HepG2 (cell line): ENCODE results near the gene CCDC148. TPM values are rescaled to one million over a fixed set of nuclear protein-coding genes. Genes with fewer than 3 reads are reported as not detected.

Experiments
- ATAC-seq: fragments of 200-7000 bp; cut with Tn5 transposase; 3 replicates; pipeline ENCODE4 v1.9.1; 2020; ENCODE audit warnings: mild to moderate bottlenecking, moderate library complexity
- BruUV-seq: library from RNA; stranded (reverse); fragments of 400-500 nt; replicated peaks from 2 replicates; lab custom pipeline; 2021; lab: Mats Ljungman, UMichigan
- CTCF ChIA-PET: fragments of 300-600 bp; formaldehyde crosslinking; extraction: SDS; loops from one replicate; lab custom pipeline; 2021; ENCODE audit warnings: low total read pairs, inconsistent platforms, low intra/inter-chr PET ratio; lab: Yijun Ruan, JAX
- POLR2A ChIA-PET: fragments of 350-600 bp; sonication (Branson Sonifier 250); formaldehyde crosslinking; loops from one replicate; lab custom pipeline; 2020; ENCODE audit warnings: antibody characterized with exemption, inconsistent platforms; lab: Yijun Ruan, JAX
- DNase-seq: peaks from one replicate; pipeline ENCODE4 v3.0.0-alpha.2; 2015; ENCODE audit warnings: low spot score
- FAIRE-seq: peaks from 3 replicates; lab custom pipeline; 2011; peaks lifted over from hg19 to GRCh38; lab: Jason Lieb, UNC
- H2AFZ ChIP-seq: one replicate; pipeline ENCODE4 v1.6.1; 2011; ENCODE audit warnings: low read length, inconsistent platforms
- H3K27ac ChIP-seq: fragments of 300-600 bp; 3 replicates; pipeline ENCODE4 v1.8.0; 2011; ENCODE audit warnings: mixed run types, mild to moderate bottlenecking, mixed read lengths, low read length, inconsistent platforms; ENCODE audit not compliant: insufficient read depth; ENCODE audit errors: extremely low read length
- H3K27me3 ChIP-seq, 2 experiments: fragments of 200-600 bp in 1 of 2; 2 replicates in 1 of 2; 3 replicates in 1 of 2; pipeline versions ENCODE4 v1.6.0 to v1.8.0; 2011; ENCODE audit warnings: low read length in 2 of 2, mild to moderate bottlenecking in 2 of 2, moderate library complexity in 2 of 2, inconsistent platforms in 1 of 2; ENCODE audit not compliant: insufficient read depth in 2 of 2, control insufficient read depth in 1 of 2
- H3K36me3 ChIP-seq, 2 experiments: fragments of 200-600 bp in 1 of 2; replicated peaks in 1 of 2; 2 replicates in 1 of 2; 3 replicates in 1 of 2; pipeline versions ENCODE4 v1.5.1 to v1.8.0; 2011; ENCODE audit warnings: low read length in 2 of 2, inconsistent platforms in 1 of 2; ENCODE audit not compliant: insufficient read depth in 2 of 2, control insufficient read depth in 1 of 2
- H3K4me1 ChIP-seq: 2 replicates; pipeline ENCODE4 v1.5.1; 2012; ENCODE audit warnings: low read length, inconsistent platforms; ENCODE audit not compliant: insufficient read depth
- H3K4me2 ChIP-seq: 2 replicates; pipeline ENCODE4 v1.6.0; 2011; ENCODE audit warnings: low read depth, low read length, inconsistent platforms
- H3K4me3 ChIP-seq, 3 experiments: fragments of 200-600 bp in 1 of 3; sonication (generic), shearing (Covaris generic) in 1 of 3; replicated peaks in 1 of 3; 2 replicates each; pipeline ENCODE4 v1.5.1; 2011 to 2016; ENCODE audit warnings: low read length in 3 of 3, inconsistent platforms in 2 of 3, low read depth in 2 of 3, mild to moderate bottlenecking in 2 of 3, control low read depth in 1 of 3, mixed read lengths in 1 of 3; ENCODE audit not compliant: insufficient read depth in 1 of 3
- H3K79me2 ChIP-seq: one replicate; pipeline ENCODE4 v1.6.1; 2011; ENCODE audit warnings: low read length, inconsistent platforms; ENCODE audit not compliant: insufficient read depth
- H3K9ac ChIP-seq: 2 replicates; pipeline ENCODE4 v1.6.0; 2011; ENCODE audit warnings: mild to moderate bottlenecking, low read depth, low read length, inconsistent platforms; ENCODE audit not compliant: insufficient read depth
- H3K9me3 ChIP-seq: 2 replicates; pipeline ENCODE4 v1.5.1; 2012; ENCODE audit warnings: mild to moderate bottlenecking, low read length
- H4K20me1 ChIP-seq: 2 replicates; pipeline ENCODE4 v1.6.0; 2011; ENCODE audit warnings: inconsistent platforms, mild to moderate bottlenecking, low read length, moderate library complexity; ENCODE audit not compliant: insufficient read depth
- AHR ChIP-seq: IDR thresholded peaks from 2 replicates; pipeline ENCODE4 v1.6.1; 2018; ENCODE audit warnings: missing genetic modification reagents, missing compliant biosample characterization
- ATF2 ChIP-seq: sonication (generic); formaldehyde crosslinking; IDR thresholded peaks from 2 replicates; pipeline ENCODE4 v1.4.0; 2020; ENCODE audit warnings: missing genetic modification reagents
- E2F2 ChIP-seq: sonication (generic); formaldehyde crosslinking; IDR thresholded peaks from 2 replicates; pipeline ENCODE4 v1.4.0; 2020; ENCODE audit warnings: missing genetic modification reagents, borderline replicate concordance
- KDM3A ChIP-seq: IDR thresholded peaks from 2 replicates; pipeline ENCODE4 v1.6.1; 2018; ENCODE audit warnings: low read depth, missing compliant biosample characterization
- NR2C2 ChIP-seq: sonication (generic); formaldehyde crosslinking; IDR thresholded peaks from 2 replicates; pipeline ENCODE4 v1.4.0; 2020; ENCODE audit warnings: missing genetic modification reagents, mild to moderate bottlenecking, moderate library complexity, borderline replicate concordance
- PHF5A ChIP-seq: IDR thresholded peaks from one replicate; pipeline ENCODE4 v1.6.1; 2018; ENCODE audit warnings: low read depth, missing genetic modification reagents; ENCODE audit not compliant: unreplicated experiment
- POLR2G ChIP-seq: fragments of 200-400 bp; formaldehyde crosslinking; IDR thresholded peaks from 2 replicates; pipeline ENCODE4 v1.6.1; 2018; ENCODE audit warnings: mild to moderate bottlenecking, low read depth, low read length, moderate library complexity
- RBAK ChIP-seq: sonication (generic); formaldehyde crosslinking; IDR thresholded peaks from 2 replicates; pipeline ENCODE4 v1.5.1; 2020; ENCODE audit warnings: mild to moderate bottlenecking, missing genetic modification reagents
- RFX3 ChIP-seq: IDR thresholded peaks from 2 replicates; pipeline ENCODE4 v1.6.1; 2016; ENCODE audit warnings: missing biosample characterization, missing genetic modification reagents
- ZFP36 ChIP-seq: fragments of 150-350 bp; IDR thresholded peaks from 2 replicates; pipeline ENCODE4 v1.6.1; 2018; ENCODE audit warnings: borderline replicate concordance, low read length, low read depth; ENCODE audit not compliant: partially characterized antibody
- ZNF17 ChIP-seq: sonication (generic); formaldehyde crosslinking; IDR thresholded peaks from 2 replicates; pipeline ENCODE4 v1.5.0; 2020; ENCODE audit warnings: mild to moderate bottlenecking, missing genetic modification reagents
- ZNF3 ChIP-seq: IDR thresholded peaks from 2 replicates; pipeline ENCODE4 v1.7.0; 2017; ENCODE audit warnings: inconsistent platforms
- ZNF317 ChIP-seq: sonication (generic); formaldehyde crosslinking; IDR thresholded peaks from 2 replicates; pipeline ENCODE4 v1.5.0; 2020; ENCODE audit warnings: mild to moderate bottlenecking, missing genetic modification reagents
- ZNF577 ChIP-seq: sonication (generic); formaldehyde crosslinking; IDR thresholded peaks from 2 replicates; pipeline ENCODE4 v1.4.0; 2020; ENCODE audit warnings: mild to moderate bottlenecking, low read depth, missing genetic modification reagents, borderline replicate concordance
- ZNF615 ChIP-seq: sonication (generic); formaldehyde crosslinking; IDR thresholded peaks from 2 replicates; pipeline ENCODE4 v1.5.0; 2020; ENCODE audit warnings: mild to moderate bottlenecking, missing genetic modification reagents, borderline replicate concordance
- ZNF781 ChIP-seq: sonication (generic); formaldehyde crosslinking; IDR thresholded peaks from 2 replicates; pipeline ENCODE4 v1.5.1; 2020; ENCODE audit warnings: borderline replicate concordance, mild to moderate bottlenecking, missing genetic modification reagents; ENCODE audit errors: not compliant biosample characterization
- ZNF839 ChIP-seq: sonication (generic); formaldehyde crosslinking; IDR thresholded peaks from 2 replicates; pipeline ENCODE4 v1.4.0; 2020; ENCODE audit warnings: missing genetic modification reagents, mild to moderate bottlenecking, borderline replicate concordance
- ZSCAN21 ChIP-seq: sonication (generic); formaldehyde crosslinking; IDR thresholded peaks from 2 replicates; pipeline ENCODE4 v1.8.0; 2022; ENCODE audit warnings: mild to moderate bottlenecking, missing genetic modification reagents, moderate library complexity, borderline replicate concordance
- WGBS: methylation state at CpG from one replicate; pipeline ENCODE4 v1.1.6; 2017; ENCODE audit warnings: low lambda C conversion rate; 5-methylcytosine and 5-hydroxymethylcytosine counted together
- in situ Hi-C: cut with HindIII; loops from 2 replicates; pipeline ENCODE4 v1.10.0; 2017; ENCODE audit warnings: low pct_unique_long_range_greater_than_20kb; ENCODE audit not compliant: extremely low pct_ligation_motif_present
- intact Hi-C: fragments of 100-400 bp; cut with micrococcal nuclease; formaldehyde crosslinking; loops from one replicate; pipeline ENCODE4 v1.10.0; 2022; ENCODE audit not compliant: unreplicated experiment
- polyA plus RNA-seq, 8 experiments: library from polyadenylated mRNA; depleted of rRNA in 3 of 8; stranded (reverse) in 7 of 8; unstranded in 1 of 8; fragments of >200 nt; fragmentation: Illumina TruSeq in 4 of 8; extraction: Trizol in 4 of 8; gene quantifications; 2 replicates each; pipeline versions ENCODE4 v1.2.1 to v1.2.3, GENCODE V29; 2011 to 2016; ENCODE audit warnings: low read depth in 4 of 8, missing spikeins in 1 of 8, mixed read lengths in 1 of 8; ENCODE audit not compliant: insufficient read depth in 1 of 8
- total RNA-seq, 5 experiments: library from RNA; depleted of rRNA; stranded (reverse); fragments of >200 nt; fragmentation: Illumina TruSeq; extraction: Trizol; gene quantifications; 2 replicates each; pipeline ENCODE4 v1.2.3, GENCODE V29; 2016; ENCODE audit warnings: low read depth in 1 of 5
- TF ChIP-seq, protein P1 (sequence below): sonication (generic); formaldehyde crosslinking; IDR thresholded peaks from 2 replicates; pipeline ENCODE4 v1.5.0; 2020; ENCODE audit warnings: missing genetic modification reagents

Gene CCDC148
- total and polyA plus RNA-seq, 2 of the 13 experiments (the other 11 are each of a cell fraction or from before 2014, with no cell fraction given), result 0.30 to 0.49 TPM

- TF ChIP-seq ZNF781 (CRISPR knock-in tag), result no peak
- no peak for TF ChIP-seq RBAK (CRISPR knock-in tag)
- no peak for TF ChIP-seq ZNF839 (CRISPR knock-in tag)
- TF ChIP-seq KDM3A, result no peak
- no peak for TF ChIP-seq E2F2 (CRISPR knock-in tag)
- no peak for TF ChIP-seq NR2C2 (CRISPR knock-in tag)
Observed at GRCh38 chr2:158179660-158180059, 276.9 kb downstream of the CCDC148 start (continued).

- no peak for FAIRE-seq
- intact Hi-C loops, result loop anchor here (1.0 to 5.0 kb wide), 5 partner anchors 81 to 567 kb away; no protein-coding TSS in a partner anchor
- Histone ChIP-seq H3K27me3 (no peaks in the 10 kb centered on the region), H3K4me1 (peaks cover 41% of the 10 kb centered on the region), H3K4me2 (no peak overlapping the region), H3K79me2 (no peaks in the 10 kb centered on the region), H3K4me3 (no peak overlapping the region), H3K27ac (no peak overlapping the region), H3K36me3 (no peaks in the 10 kb centered on the region), H4K20me1 (no peaks in the 10 kb centered on the region), H3K9ac (no peak overlapping the region), H3K9me3 (no peaks in the 10 kb centered on the region), H2AFZ (no peak overlapping the region)
- BruUV-seq, result no TSS peak
- WGBS, result 79% methylated on average over 3 of the region's 3 CpGs
- POLR2A ChIA-PET, result interaction anchor here (2.9 to 3.3 kb wide), 2 partner anchors 47 to 279 kb away, joined by 10 to 11 read pairs; no protein-coding TSS in a partner anchor
- ATAC-seq, result no peak
- no peak for DNase-seq
- in situ Hi-C loops, result loop anchor here (10.0 kb wide), 1 partner anchor 134 kb away; no protein-coding TSS in a partner anchor
- CTCF ChIA-PET, result interaction anchor here (1.6 kb wide), 1 partner anchor 567 kb away, joined by 6 read pairs; no protein-coding TSS in a partner anchor
- TF ChIP-seq AHR (CRISPR knock-in tag) (no peak), ZSCAN21 (CRISPR knock-in tag) (no peak), ZNF17 (CRISPR knock-in tag) (no peak), ZNF615 (CRISPR knock-in tag) (no peak), RFX3 (no peak), ZNF3 (no peak), POLR2G (no peak), ZFP36 (no peak), ATF2 (CRISPR knock-in tag) (no peak), ZNF577 (no peak), PHF5A (CRISPR knock-in tag) (no peak), ZNF317 (no peak)
- TF ChIP-seq, protein P1, sequence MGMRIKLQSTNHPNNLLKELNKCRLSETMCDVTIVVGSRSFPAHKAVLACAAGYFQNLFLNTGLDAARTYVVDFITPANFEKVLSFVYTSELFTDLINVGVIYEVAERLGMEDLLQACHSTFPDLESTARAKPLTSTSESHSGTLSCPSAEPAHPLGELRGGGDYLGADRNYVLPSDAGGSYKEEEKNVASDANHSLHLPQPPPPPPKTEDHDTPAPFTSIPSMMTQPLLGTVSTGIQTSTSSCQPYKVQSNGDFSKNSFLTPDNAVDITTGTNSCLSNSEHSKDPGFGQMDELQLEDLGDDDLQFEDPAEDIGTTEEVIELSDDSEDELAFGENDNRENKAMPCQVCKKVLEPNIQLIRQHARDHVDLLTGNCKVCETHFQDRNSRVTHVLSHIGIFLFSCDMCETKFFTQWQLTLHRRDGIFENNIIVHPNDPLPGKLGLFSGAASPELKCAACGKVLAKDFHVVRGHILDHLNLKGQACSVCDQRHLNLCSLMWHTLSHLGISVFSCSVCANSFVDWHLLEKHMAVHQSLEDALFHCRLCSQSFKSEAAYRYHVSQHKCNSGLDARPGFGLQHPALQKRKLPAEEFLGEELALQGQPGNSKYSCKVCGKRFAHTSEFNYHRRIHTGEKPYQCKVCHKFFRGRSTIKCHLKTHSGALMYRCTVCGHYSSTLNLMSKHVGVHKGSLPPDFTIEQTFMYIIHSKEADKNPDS (CRISPR knock-in tag), result no peak
Observed at GRCh38 chr2:158178646-158179045, 277.9 kb downstream of the CCDC148 start.
